AG04449 (cell line): ENCODE results near the gene CHPF.

ENCODE experiments used
- CTCF ChIA-PET: fragments of 350-600 bp; formaldehyde crosslinking; extraction: SDS; loops from one replicate; lab custom pipeline; 2021; ENCODE audit warnings: antibody characterized with exemption; lab: Yijun Ruan, JAX
- POLR2A ChIA-PET: fragments of 400-600, 350-600 bp; formaldehyde crosslinking; extraction: SDS; loops from one replicate; lab custom pipeline; 2020; ENCODE audit warnings: antibody characterized with exemption, inconsistent platforms; lab: Yijun Ruan, JAX
- DNase-seq: peaks from one replicate; pipeline ENCODE4 v3.0.0-alpha.2; 2010; ENCODE audit warnings: low read depth, low spot score
- H3K4me3 ChIP-seq: 2 replicates; pipeline ENCODE4 v1.5.1; 2011; ENCODE audit warnings: low read depth, mild to moderate bottlenecking, control low read depth, low read length
- CTCF ChIP-seq: IDR thresholded peaks from one replicate; pipeline ENCODE4 v1.5.1; 2011; ENCODE audit warnings: mild to moderate bottlenecking, moderate library complexity, low read length, control low read depth, inconsistent platforms; ENCODE audit not compliant: insufficient read depth; ENCODE audit errors: missing control alignments

The CHPF gene

GRCh38 chr2:219559156-219559915, 15.7 kb upstream of the CHPF start:
- DNase-seq: no peak
- ChIA-PET POLR2A (no interaction called here), CTCF (interaction anchor here (0.6 to 5.7 kb wide), 38 partner anchors 9 to 171 kb away, joined by 3 to 72 read pairs (median 6); partner anchors contain the start of genes INHA, OBSL1 and STK11IP)
- H3K4me3 ChIP-seq: no peak overlapping the region
- TF ChIP-seq CTCF: no peak

- ChIA-PET POLR2A (interaction anchor here (1.1 to 1.6 kb wide), 2 partner anchors 13 to 39 kb away, joined by 4 read pairs; partner anchors contain the start of genes OBSL1 and STK11IP), CTCF (interaction anchor here (1.4 to 2.6 kb wide), 2 partner anchors 17 to 132 kb away, joined by 7 to 9 read pairs; no protein-coding TSS in a partner anchor)
- no peak for DNase-seq
- H3K4me3 ChIP-seq: no peak overlapping the region
- TF ChIP-seq CTCF: no peak
Measured at GRCh38 chr2:219557791-219558785, 14.5 kb upstream of the CHPF start.

- ChIA-PET CTCF (interaction anchor here (1.4 to 2.6 kb wide), 2 partner anchors 16 to 132 kb away, joined by 7 to 9 read pairs; no protein-coding TSS in a partner anchor), POLR2A (interaction anchor here (1.0 to 1.6 kb wide), 2 partner anchors 12 to 40 kb away, joined by 3 to 4 read pairs; partner anchors contain the start of gene STK11IP)
- no peak overlapping the region for H3K4me3 ChIP-seq
- no peak for DNase-seq
- no peak for TF ChIP-seq CTCF
Measured at GRCh38 chr2:219557320-219557719, 13.7 kb upstream of the CHPF start.

- TF ChIP-seq CTCF: no peak
- DNase-seq: no peak
- no peak overlapping the region for H3K4me3 ChIP-seq
- ChIA-PET POLR2A (interaction anchor here (1.0 kb wide), 1 partner anchor 11 kb away, joined by 3 read pairs; no protein-coding TSS in a partner anchor), CTCF (interaction anchor here (2.6 kb wide), 1 partner anchor 15 kb away, joined by 9 read pairs; no protein-coding TSS in a partner anchor)
Measured at GRCh38 chr2:219556413-219556812, 12.8 kb upstream of the CHPF start.

- POLR2A ChIA-PET: interaction anchor here (0.6 kb wide), 1 partner anchor 13 kb away, joined by 3 read pairs; no protein-coding TSS in a partner anchor
- H3K4me3 ChIP-seq: no peak overlapping the region
- CTCF ChIA-PET: interaction anchor here (2.6 kb wide), 1 partner anchor 15 kb away, joined by 9 read pairs; no protein-coding TSS in a partner anchor
- TF ChIP-seq CTCF: no peak
- no peak for DNase-seq
Measured at GRCh38 chr2:219555956-219556355, 12.3 kb upstream of the CHPF start.
